ENCODE results near the gene KCNK13. TPM values are rescaled to one million over a fixed set of nuclear protein-coding genes. Genes with fewer than 3 reads are reported as not detected.
"Not testable (repeated sequence)": the region's sequence is repeated elsewhere in the genome, so short reads cannot be mapped to it uniquely, and the experiment has no call there.

KCNK13 gene
- total and polyA plus RNA-seq, 9 of the 15 experiments (the other 6 are each of a cell fraction or from before 2014, with no cell fraction given): 0.03 to 0.05 TPM; not detected in 7

DNA sequence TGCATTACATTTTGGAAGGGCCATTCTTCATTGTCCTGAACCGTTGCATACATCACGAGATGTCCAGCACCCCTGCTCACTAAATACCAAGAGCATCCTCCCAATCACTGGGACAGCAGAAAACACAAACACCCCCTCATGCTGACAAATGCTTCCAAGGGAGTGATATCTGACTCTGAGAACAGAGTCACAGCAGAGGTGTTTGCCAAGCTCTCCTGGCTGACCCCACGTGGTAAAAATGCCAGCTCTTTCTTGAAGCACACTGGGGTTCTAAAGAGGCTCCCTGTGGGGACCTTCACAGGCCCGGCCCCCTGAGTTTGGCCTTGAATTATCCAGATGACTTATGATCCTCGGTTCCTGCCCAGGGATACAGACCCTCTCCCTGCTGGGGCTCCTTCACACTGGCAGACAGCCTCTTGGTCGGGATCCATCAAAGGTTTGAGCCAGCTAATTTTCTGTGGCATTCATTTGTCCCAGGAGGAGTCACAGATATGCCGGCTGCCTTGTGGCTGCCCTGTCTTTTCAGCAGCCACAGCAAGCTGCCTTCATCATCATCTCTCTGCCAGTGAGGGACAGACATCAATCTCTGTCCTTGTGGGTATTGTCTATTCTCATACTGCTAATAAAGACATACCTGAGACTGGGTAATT, 151.4 kb downstream of the KCNK13 start:
- 0% methylated on average over 7 of the region's 7 CpGs for WGBS (ENCODE audit: insufficient coverage, low coverage, missing lambda C conversion rate)
- Histone ChIP-seq H3K4me2 (ENCODE audit: insufficient read depth, low read length) (no peak overlapping the region), H3K27ac (ENCODE audit: extremely low read depth, low read depth, low read length) (no peak overlapping the region), H3K9ac (ENCODE audit: insufficient read depth in 1 of 2, low read depth in 2 of 2, low read length in 2 of 2) (no peak overlapping the region), H3K4me1 (replicated peaks in 1 of 2; ENCODE audit: control insufficient read depth in 2 of 2, insufficient read depth in 2 of 2, low read length in 2 of 2) (no peaks in the 10 kb centered on the region), H3K27me3 (ENCODE audit: control insufficient read depth in 2 of 2, insufficient read depth in 2 of 2, low read length in 2 of 2) (no peaks in the 10 kb centered on the region), H3K79me2 (ENCODE audit: control insufficient read depth, insufficient read depth, low read length) (no peaks in the 10 kb centered on the region), H3K4me3 (no peak overlapping the region), H3K36me3 (ENCODE audit: control insufficient read depth, insufficient read depth, low read length) (no peaks in the 10 kb centered on the region), H3K9me3 (replicated peaks; ENCODE audit: control insufficient read depth, insufficient read depth, low read depth, low read length) (no peaks in the 10 kb centered on the region), H3K9me1 (ENCODE audit: control insufficient read depth, insufficient read depth, low read length) (no peaks in the 10 kb centered on the region), H4K20me1 (replicated peaks; ENCODE audit: control insufficient read depth, insufficient read depth, low read length) (no peaks in the 10 kb centered on the region), H2AFZ (ENCODE audit: low read depth, low read length) (no peak overlapping the region)
- DNase-seq (ENCODE audit: extremely low read depth in 1 of 4, low spot score in 3 of 4) (no peak), FAIRE-seq (no peak), ATAC-seq (no peak)
- POLR2A ChIA-PET: no interaction called here
- in situ Hi-C loops (cut with MboI) (no loop called here), intact Hi-C loops (cut with micrococcal nuclease) (no loop called here)
- no TSS peak for BruUV-seq (replicated peaks)
- CTCF ChIA-PET (ENCODE audit: low intra/inter-chr PET ratio): no interaction called here
- TF ChIP-seq, protein P1, sequence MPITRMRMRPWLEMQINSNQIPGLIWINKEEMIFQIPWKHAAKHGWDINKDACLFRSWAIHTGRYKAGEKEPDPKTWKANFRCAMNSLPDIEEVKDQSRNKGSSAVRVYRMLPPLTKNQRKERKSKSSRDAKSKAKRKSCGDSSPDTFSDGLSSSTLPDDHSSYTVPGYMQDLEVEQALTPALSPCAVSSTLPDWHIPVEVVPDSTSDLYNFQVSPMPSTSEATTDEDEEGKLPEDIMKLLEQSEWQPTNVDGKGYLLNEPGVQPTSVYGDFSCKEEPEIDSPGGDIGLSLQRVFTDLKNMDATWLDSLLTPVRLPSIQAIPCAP (CRISPR knock-in tag; IDR thresholded peaks at IDR 0.05; ENCODE audit: borderline replicate concordance): no peak
- TF ChIP-seq ZNF583 (CRISPR knock-in tag; IDR thresholded peaks at IDR 0.05): no peak

DNA sequence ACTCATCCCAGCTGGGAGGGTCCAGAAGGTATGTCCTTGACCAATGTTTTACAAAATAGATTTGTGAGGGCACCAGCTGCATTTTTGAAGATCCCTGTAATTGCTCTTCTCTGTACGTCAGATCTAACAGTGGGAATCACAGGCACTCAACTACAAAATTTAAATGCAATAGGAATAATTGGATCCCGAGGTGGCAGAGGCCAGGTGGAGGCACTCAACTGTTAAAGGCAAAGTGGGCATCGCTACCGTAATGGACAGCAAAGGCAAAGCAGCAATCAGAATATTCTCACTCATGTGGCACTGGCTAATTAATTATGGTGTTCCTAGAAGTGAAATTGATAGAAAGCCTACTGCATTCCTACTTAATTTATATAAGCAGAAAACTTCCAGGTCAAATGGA, 166.7 kb downstream of the KCNK13 start:
- FAIRE-seq: no peak

DNA sequence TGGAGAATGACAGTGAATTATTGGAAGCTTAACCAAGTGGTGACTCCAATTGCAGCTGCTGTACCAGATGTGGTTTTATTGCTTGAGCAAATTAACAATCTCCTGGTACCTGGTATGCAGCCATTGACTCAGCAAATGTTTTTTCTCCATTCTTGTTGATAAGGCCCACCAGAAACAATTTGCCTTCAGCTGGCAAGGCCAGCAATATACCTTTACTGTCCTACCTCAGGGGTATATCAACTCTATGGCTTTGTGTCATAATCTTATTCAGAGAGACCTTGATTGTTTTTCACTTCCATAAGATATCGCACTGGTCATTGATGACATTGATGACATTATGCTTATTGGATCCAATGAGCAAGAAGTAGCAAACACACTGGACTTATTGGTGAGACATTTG, 168.1 kb downstream of the KCNK13 start:
- H3K9me1 ChIP-seq (ENCODE audit: control insufficient read depth, insufficient read depth, low read length); H4K20me1 ChIP-seq (replicated peaks; ENCODE audit: control insufficient read depth, insufficient read depth, low read length); CTCF ChIA-PET (ENCODE audit: low intra/inter-chr PET ratio); ATAC-seq; POLR2A ChIA-PET; H3K4me3 ChIP-seq; H3K36me3 ChIP-seq (ENCODE audit: control insufficient read depth, insufficient read depth, low read length); H3K4me1 ChIP-seq (replicated peaks in 1 of 2; ENCODE audit: control insufficient read depth in 2 of 2, insufficient read depth in 2 of 2, low read length in 2 of 2); H3K27me3 ChIP-seq (ENCODE audit: control insufficient read depth in 2 of 2, insufficient read depth in 2 of 2, low read length in 2 of 2); FAIRE-seq; H3K27ac ChIP-seq (ENCODE audit: extremely low read depth, low read depth, low read length); BruUV-seq (replicated peaks); H3K79me2 ChIP-seq (ENCODE audit: control insufficient read depth, insufficient read depth, low read length); DNase-seq (ENCODE audit: extremely low read depth in 1 of 4, low spot score in 3 of 4); H3K9me3 ChIP-seq (replicated peaks; ENCODE audit: control insufficient read depth, insufficient read depth, low read depth, low read length); H3K4me2 ChIP-seq (ENCODE audit: insufficient read depth, low read length); H2AFZ ChIP-seq (ENCODE audit: low read depth, low read length); H3K9ac ChIP-seq (ENCODE audit: insufficient read depth in 1 of 2, low read depth in 2 of 2, low read length in 2 of 2): not testable (repeated sequence)
- in situ Hi-C loops (cut with MboI) (loop anchor here (25.0 kb wide), 1 partner anchor 293 kb away; no protein-coding TSS in a partner anchor), intact Hi-C loops (cut with micrococcal nuclease) (loop anchor here (10.0 kb wide), 1 partner anchor 155 kb away; no protein-coding TSS in a partner anchor)
- WGBS (ENCODE audit: insufficient coverage, low coverage, missing lambda C conversion rate): 0% methylated on average over 1 of the region's 1 CpG

More for the DNA sequence above, 166.7 kb downstream of the KCNK13 start:
- 0% methylated on average over 4 of the region's 4 CpGs for WGBS (ENCODE audit: insufficient coverage, low coverage, missing lambda C conversion rate)
- H3K27me3 ChIP-seq (ENCODE audit: control insufficient read depth in 2 of 2, insufficient read depth in 2 of 2, low read length in 2 of 2): no peaks in the 10 kb centered on the region
- no TSS peak for BruUV-seq (replicated peaks)
- no peak overlapping the region for H3K9ac ChIP-seq (ENCODE audit: insufficient read depth in 1 of 2, low read depth in 2 of 2, low read length in 2 of 2)
- H3K4me1 ChIP-seq (replicated peaks in 1 of 2; ENCODE audit: control insufficient read depth in 2 of 2, insufficient read depth in 2 of 2, low read length in 2 of 2): no peaks in the 10 kb centered on the region
- H3K36me3 ChIP-seq (ENCODE audit: control insufficient read depth, insufficient read depth, low read length): no peaks in the 10 kb centered on the region
- no peak overlapping the region for H3K27ac ChIP-seq (ENCODE audit: extremely low read depth, low read depth, low read length)
- no peak overlapping the region for H3K4me2 ChIP-seq (ENCODE audit: insufficient read depth, low read length)
- TF ChIP-seq ZNF347 (CRISPR knock-in tag; IDR thresholded peaks at IDR 0.05; ENCODE audit: low read depth): no peak
- TF ChIP-seq KLF16 (IDR thresholded peaks at IDR 0.05): no peak
- no peak for TF ChIP-seq ZNF696 (CRISPR knock-in tag; conservative IDR thresholded peaks at IDR 0.05)
- no peak for TF ChIP-seq TCFL5 (CRISPR knock-in tag; conservative IDR thresholded peaks at IDR 0.05)
- TF ChIP-seq PYGO2 (tag; IDR thresholded peaks at IDR 0.05): no peak
- TF ChIP-seq GTF2A2 (tag; IDR thresholded peaks at IDR 0.05): no peak
- no peak for TF ChIP-seq ELF2 (CRISPR knock-in tag; IDR thresholded peaks at IDR 0.05)
- intact Hi-C loops (cut with micrococcal nuclease) (no loop called here), in situ Hi-C loops (cut with MboI) (loop anchor here (25.0 kb wide), 1 partner anchor 291 kb away; no protein-coding TSS in a partner anchor)
- H3K79me2 ChIP-seq (ENCODE audit: control insufficient read depth, insufficient read depth, low read length): no peaks in the 10 kb centered on the region
- no peak overlapping the region for H3K4me3 ChIP-seq
- ChIA-PET POLR2A (interaction anchor here (0.7 kb wide), 1 partner anchor 95 kb away, joined by 5 read pairs; no protein-coding TSS in a partner anchor), CTCF (ENCODE audit: low intra/inter-chr PET ratio) (no interaction called here)
- ATAC-seq (no peak), DNase-seq (ENCODE audit: extremely low read depth in 1 of 4, low spot score in 3 of 4) (no peak)
- H3K9me3 ChIP-seq (replicated peaks; ENCODE audit: control insufficient read depth, insufficient read depth, low read depth, low read length): no peaks in the 10 kb centered on the region
- H4K20me1 ChIP-seq (replicated peaks; ENCODE audit: control insufficient read depth, insufficient read depth, low read length): no peaks in the 10 kb centered on the region
- H2AFZ ChIP-seq (ENCODE audit: low read depth, low read length): no peak overlapping the region
- H3K9me1 ChIP-seq (ENCODE audit: control insufficient read depth, insufficient read depth, low read length): no peaks in the 10 kb centered on the region
